HepG2 (cell line): ENCODE results near the gene PTGDS. TPM values are rescaled to one million over a fixed set of nuclear protein-coding genes. Genes with fewer than 3 reads are reported as not detected.
A peak's percentile ranks its signal among the peaks of the same experiment; 100 is the strongest.

Source experiments
- CENPX ChIP-seq: sonication (generic); formaldehyde crosslinking; IDR thresholded peaks from 2 replicates; pipeline ENCODE4 v1.9.0; 2021; ENCODE audit warnings: mild to moderate bottlenecking, missing genetic modification reagents, moderate library complexity
- DNMT1 ChIP-seq: sonication (generic); formaldehyde crosslinking; IDR thresholded peaks from 2 replicates; pipeline ENCODE4 v1.5.1; 2020; ENCODE audit warnings: mild to moderate bottlenecking, missing genetic modification reagents
- GABPB1 ChIP-seq: IDR thresholded peaks from 2 replicates; pipeline ENCODE4 v1.6.1; 2016; ENCODE audit warnings: mild to moderate bottlenecking, missing genetic modification reagents, moderate library complexity, missing compliant biosample characterization
- HDAC2 ChIP-seq: sonication (generic); formaldehyde crosslinking; IDR thresholded peaks from 2 replicates; pipeline ENCODE4 v1.4.0; 2020; ENCODE audit warnings: missing genetic modification reagents
- HES4 ChIP-seq: sonication (generic); formaldehyde crosslinking; IDR thresholded peaks from 2 replicates; pipeline ENCODE4 v1.9.0; 2021; ENCODE audit warnings: mild to moderate bottlenecking, missing genetic modification reagents, borderline replicate concordance
- HOXA3 ChIP-seq: sonication (generic); formaldehyde crosslinking; IDR thresholded peaks from 2 replicates; pipeline ENCODE4 v1.5.0; 2020; ENCODE audit warnings: missing genetic modification reagents
- JARID2 ChIP-seq: sonication (generic); formaldehyde crosslinking; IDR thresholded peaks from 2 replicates; pipeline ENCODE4 v1.8.1; 2023; ENCODE audit warnings: missing genetic modification reagents, inconsistent platforms; ENCODE audit not compliant: insufficient replicate concordance
- KLF11 ChIP-seq: IDR thresholded peaks from 2 replicates; pipeline ENCODE4 v1.6.1; 2016; ENCODE audit warnings: missing compliant biosample characterization
- MYPOP ChIP-seq: sonication (generic); formaldehyde crosslinking; IDR thresholded peaks from 2 replicates; pipeline ENCODE4 v1.8.1; 2023; ENCODE audit warnings: mild to moderate bottlenecking, moderate library complexity, missing genetic modification reagents
- MZF1 ChIP-seq: sonication (generic); formaldehyde crosslinking; IDR thresholded peaks from 2 replicates; pipeline ENCODE4 v1.8.1; 2023; ENCODE audit warnings: mild to moderate bottlenecking, missing genetic modification reagents, borderline replicate concordance
- NCOA5 ChIP-seq: sonication (generic); formaldehyde crosslinking; IDR thresholded peaks from 2 replicates; pipeline ENCODE4 v1.4.0; 2020; ENCODE audit warnings: missing genetic modification reagents
- NFKBIZ ChIP-seq: IDR thresholded peaks from 2 replicates; pipeline ENCODE4 v1.6.1; 2018; ENCODE audit warnings: missing genetic modification reagents, missing compliant biosample characterization
- NR2F6 ChIP-seq, 2 experiments: IDR thresholded peaks; 2 replicates each; pipeline ENCODE4 v1.6.1; 2016; ENCODE audit warnings: antibody characterized with exemption in 1 of 2, mild to moderate bottlenecking in 1 of 2
- RXRA ChIP-seq: sonication (generic); formaldehyde crosslinking; IDR thresholded peaks from 2 replicates; pipeline ENCODE4 v1.5.1; 2020; ENCODE audit warnings: missing genetic modification reagents
- SIN3B ChIP-seq: fragments of 150-350 bp; IDR thresholded peaks from 2 replicates; pipeline ENCODE4 v1.6.1; 2014; ENCODE audit warnings: low read length
- XBP1 ChIP-seq: sonication (generic); formaldehyde crosslinking; IDR thresholded peaks from 2 replicates; pipeline ENCODE4 v1.5.0; 2020; ENCODE audit warnings: missing genetic modification reagents
- ZBTB10 ChIP-seq: sonication (generic); formaldehyde crosslinking; IDR thresholded peaks from 2 replicates; pipeline ENCODE4 v1.4.0; 2020; ENCODE audit warnings: missing genetic modification reagents, borderline replicate concordance
- ZMYM2 ChIP-seq: sonication (generic); formaldehyde crosslinking; IDR thresholded peaks from 2 replicates; pipeline ENCODE4 v1.8.0; 2022; ENCODE audit warnings: mild to moderate bottlenecking, missing genetic modification reagents
- ZMYM4 ChIP-seq: sonication (generic); formaldehyde crosslinking; IDR thresholded peaks from 2 replicates; pipeline ENCODE4 v1.8.1; 2023; ENCODE audit warnings: mild to moderate bottlenecking, missing genetic modification reagents
- ZNF12 ChIP-seq: sonication (generic); formaldehyde crosslinking; IDR thresholded peaks from 2 replicates; pipeline ENCODE4 v1.5.0; 2020; ENCODE audit warnings: missing genetic modification reagents
- ZNF674 ChIP-seq: sonication (generic); formaldehyde crosslinking; IDR thresholded peaks from 2 replicates; pipeline ENCODE4 v1.5.0; 2020; ENCODE audit warnings: low read depth, mild to moderate bottlenecking, missing genetic modification reagents
- ZSCAN21 ChIP-seq: sonication (generic); formaldehyde crosslinking; IDR thresholded peaks from 2 replicates; pipeline ENCODE4 v1.8.0; 2022; ENCODE audit warnings: mild to moderate bottlenecking, missing genetic modification reagents, moderate library complexity, borderline replicate concordance
- polyA plus RNA-seq, 8 experiments: library from polyadenylated mRNA; depleted of rRNA in 3 of 8; stranded (reverse) in 7 of 8; unstranded in 1 of 8; fragments of >200 nt; fragmentation: Illumina TruSeq in 4 of 8; extraction: Trizol in 4 of 8; gene quantifications; 2 replicates each; pipeline versions ENCODE4 v1.2.1 to v1.2.3, GENCODE V29; 2011 to 2016; ENCODE audit warnings: low read depth in 4 of 8, missing spikeins in 1 of 8, mixed read lengths in 1 of 8; ENCODE audit not compliant: insufficient read depth in 1 of 8
- total RNA-seq, 5 experiments: library from RNA; depleted of rRNA; stranded (reverse); fragments of >200 nt; fragmentation: Illumina TruSeq; extraction: Trizol; gene quantifications; 2 replicates each; pipeline ENCODE4 v1.2.3, GENCODE V29; 2016; ENCODE audit warnings: low read depth in 1 of 5
- TF ChIP-seq, protein P1 (sequence below): sonication (generic); formaldehyde crosslinking; IDR thresholded peaks from 2 replicates; pipeline ENCODE4 v1.5.1; 2020; ENCODE audit warnings: mild to moderate bottlenecking, moderate library complexity, missing genetic modification reagents
- TF ChIP-seq, protein P2 (sequence below): sonication (generic); formaldehyde crosslinking; IDR thresholded peaks from 2 replicates; pipeline ENCODE4 v1.5.1; 2020; ENCODE audit warnings: missing genetic modification reagents, mild to moderate bottlenecking, borderline replicate concordance

Gene PTGDS
- total and polyA plus RNA-seq, 2 of the 13 experiments (the other 11 are each of a cell fraction or from before 2014, with no cell fraction given), result 0.33 to 0.50 TPM

DNA sequence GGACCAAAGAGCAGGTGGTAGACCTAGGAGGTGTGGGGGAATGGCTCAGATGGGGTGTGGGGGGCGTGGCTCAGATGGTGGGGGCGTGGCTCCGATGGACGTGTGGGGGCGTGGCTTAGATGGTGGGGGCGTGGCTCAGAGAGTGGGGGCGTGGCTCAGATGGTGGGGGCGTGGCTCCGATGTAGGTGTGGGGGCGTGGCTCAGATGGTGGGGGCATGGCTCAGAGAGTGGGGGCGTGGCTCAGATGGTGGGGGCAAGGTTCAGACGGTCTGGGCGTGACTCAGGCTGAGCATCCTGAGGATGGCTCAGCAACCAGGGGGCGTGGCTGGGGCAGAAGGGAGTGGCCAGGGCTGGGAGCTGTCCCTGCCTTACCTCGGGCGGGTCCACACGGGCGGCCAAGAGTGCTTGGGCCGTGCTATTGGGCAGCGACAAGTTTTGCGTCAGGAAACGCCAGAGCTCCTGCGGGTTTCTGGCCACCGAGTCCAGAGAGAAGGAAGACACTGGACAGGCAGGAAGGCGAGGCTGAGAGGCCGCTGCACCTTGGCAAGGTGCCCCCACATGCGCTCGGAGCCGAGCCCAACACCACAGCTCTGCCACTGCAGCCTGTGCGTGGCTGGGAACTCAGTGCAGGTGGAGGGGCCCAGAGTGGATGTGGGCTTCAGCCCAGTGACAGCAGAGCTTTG is 44.8 kb downstream of the PTGDS start (continued):
- TF ChIP-seq ZBTB10 (CRISPR knock-in tag) (no peak), DNMT1 (CRISPR knock-in tag) (peak; percentile 57; the same call in 1 of the 2 replicates), NCOA5 (no peak), CENPX (CRISPR knock-in tag) (no peak), HOXA3 (CRISPR knock-in tag) (no peak; the same call in 1 of the 2 replicates), NFKBIZ (CRISPR knock-in tag) (no peak), ZNF12 (CRISPR knock-in tag) (no peak), RXRA (peak; percentile 52; the same call in 1 of the 2 replicates), ZSCAN21 (CRISPR knock-in tag) (0 out of 2 replicates have a peak, but pooled peaks have one; percentile 47), ZNF674 (CRISPR knock-in tag) (no peak), GABPB1 (CRISPR knock-in tag) (peak; percentile 24; the same call in 1 of the 2 replicates), KLF11 (no peak), MYPOP (CRISPR knock-in tag) (peak; percentile 43; the same call in 1 of the 2 replicates), HES4 (no peak), ZMYM2 (no peak), JARID2 (CRISPR knock-in tag) (no peak), NR2F6 (IDR thresholded peaks at IDR 0.05) (no peak), NR2F6 (CRISPR knock-in tag; IDR thresholded peaks at IDR 0.05) (0 out of 2 replicates have a peak, but pooled peaks have one; percentile 22), HDAC2 (CRISPR knock-in tag) (no peak), SIN3B (no peak), MZF1 (CRISPR knock-in tag) (0 out of 2 replicates have a peak, but pooled peaks have one; percentile 38), ZMYM4 (CRISPR knock-in tag) (no peak), XBP1 (CRISPR knock-in tag) (no peak)
- TF ChIP-seq, protein P1, sequence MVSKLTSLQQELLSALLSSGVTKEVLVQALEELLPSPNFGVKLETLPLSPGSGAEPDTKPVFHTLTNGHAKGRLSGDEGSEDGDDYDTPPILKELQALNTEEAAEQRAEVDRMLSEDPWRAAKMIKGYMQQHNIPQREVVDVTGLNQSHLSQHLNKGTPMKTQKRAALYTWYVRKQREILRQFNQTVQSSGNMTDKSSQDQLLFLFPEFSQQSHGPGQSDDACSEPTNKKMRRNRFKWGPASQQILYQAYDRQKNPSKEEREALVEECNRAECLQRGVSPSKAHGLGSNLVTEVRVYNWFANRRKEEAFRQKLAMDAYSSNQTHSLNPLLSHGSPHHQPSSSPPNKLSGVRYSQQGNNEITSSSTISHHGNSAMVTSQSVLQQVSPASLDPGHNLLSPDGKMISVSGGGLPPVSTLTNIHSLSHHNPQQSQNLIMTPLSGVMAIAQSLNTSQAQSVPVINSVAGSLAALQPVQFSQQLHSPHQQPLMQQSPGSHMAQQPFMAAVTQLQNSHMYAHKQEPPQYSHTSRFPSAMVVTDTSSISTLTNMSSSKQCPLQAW (CRISPR knock-in tag), result 0 out of 2 replicates have a peak, but pooled peaks have one; percentile 34
- TF ChIP-seq, protein P2, sequence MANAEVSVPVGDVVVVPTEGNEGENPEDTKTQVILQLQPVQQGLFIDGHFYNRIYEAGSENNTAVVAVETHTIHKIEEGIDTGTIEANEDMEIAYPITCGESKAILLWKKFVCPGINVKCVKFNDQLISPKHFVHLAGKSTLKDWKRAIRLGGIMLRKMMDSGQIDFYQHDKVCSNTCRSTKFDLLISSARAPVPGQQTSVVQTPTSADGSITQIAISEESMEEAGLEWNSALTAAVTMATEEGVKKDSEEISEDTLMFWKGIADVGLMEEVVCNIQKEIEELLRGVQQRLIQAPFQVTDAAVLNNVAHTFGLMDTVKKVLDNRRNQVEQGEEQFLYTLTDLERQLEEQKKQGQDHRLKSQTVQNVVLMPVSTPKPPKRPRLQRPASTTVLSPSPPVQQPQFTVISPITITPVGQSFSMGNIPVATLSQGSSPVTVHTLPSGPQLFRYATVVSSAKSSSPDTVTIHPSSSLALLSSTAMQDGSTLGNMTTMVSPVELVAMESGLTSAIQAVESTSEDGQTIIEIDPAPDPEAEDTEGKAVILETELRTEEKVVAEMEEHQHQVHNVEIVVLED (CRISPR knock-in tag), result no peak
